Caki2 (cell line): ENCODE measurements around the gene FBXW9. TPM values are rescaled to one million over a fixed set of nuclear protein-coding genes. Genes with fewer than 3 reads are reported as not detected.
"Not testable (repeated sequence)": the region's sequence is repeated elsewhere in the genome, so short reads cannot be mapped to it uniquely, and the experiment has no call there.

ENCODE experiments used
- DNase-seq: peaks from one replicate; pipeline ENCODE4 v3.0.0-alpha.2; 2015; ENCODE audit warnings: low read depth
- in situ Hi-C: cut with HindIII; loops from 2 replicates; pipeline ENCODE4 v1.10.0; 2016; ENCODE audit warnings: low sequenced_read_pairs, low pct_unique_long_range_greater_than_20kb, mixed read lengths
- total RNA-seq: library from RNA; depleted of rRNA; stranded (reverse); fragments of >200 nt; shearing (Covaris generic); gene quantifications from 2 replicates; pipeline ENCODE4 v1.2.3, GENCODE V29; 2014; ENCODE audit warnings: low replicate concordance

Gene FBXW9
- total RNA-seq, 1 experiment from 2014 or later = 44.8 TPM

DNA sequence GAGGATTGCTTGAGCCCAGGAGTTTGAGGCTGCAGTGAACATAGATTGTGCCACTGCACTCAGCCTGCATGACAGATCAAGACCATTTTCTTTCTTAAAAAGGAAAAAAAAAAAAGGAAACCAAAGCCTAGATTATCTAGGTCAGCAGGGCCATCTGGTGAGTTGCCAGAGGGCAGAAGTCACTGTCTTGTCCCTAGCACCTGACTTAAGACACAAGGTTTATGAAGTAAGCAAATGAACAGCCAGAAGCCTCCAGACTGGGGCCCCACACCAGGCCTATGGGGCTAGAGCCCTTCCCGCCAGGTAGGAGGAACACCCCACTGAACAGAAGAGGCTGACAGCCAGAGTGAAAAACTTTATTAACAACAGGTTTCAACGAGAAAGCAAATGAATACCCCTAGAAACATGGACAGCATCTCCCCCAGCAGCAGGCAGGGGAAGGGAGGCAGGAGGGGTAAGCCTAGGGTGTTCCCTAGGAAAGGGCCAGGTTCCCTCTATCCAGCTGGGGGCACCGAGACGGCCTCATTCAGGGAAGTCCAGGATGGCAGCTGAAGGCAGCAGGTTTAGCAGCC is 28.6 kb downstream of the FBXW9 start:
- in situ Hi-C loops = no loop called here
- DNase-seq = no peak

DNA sequence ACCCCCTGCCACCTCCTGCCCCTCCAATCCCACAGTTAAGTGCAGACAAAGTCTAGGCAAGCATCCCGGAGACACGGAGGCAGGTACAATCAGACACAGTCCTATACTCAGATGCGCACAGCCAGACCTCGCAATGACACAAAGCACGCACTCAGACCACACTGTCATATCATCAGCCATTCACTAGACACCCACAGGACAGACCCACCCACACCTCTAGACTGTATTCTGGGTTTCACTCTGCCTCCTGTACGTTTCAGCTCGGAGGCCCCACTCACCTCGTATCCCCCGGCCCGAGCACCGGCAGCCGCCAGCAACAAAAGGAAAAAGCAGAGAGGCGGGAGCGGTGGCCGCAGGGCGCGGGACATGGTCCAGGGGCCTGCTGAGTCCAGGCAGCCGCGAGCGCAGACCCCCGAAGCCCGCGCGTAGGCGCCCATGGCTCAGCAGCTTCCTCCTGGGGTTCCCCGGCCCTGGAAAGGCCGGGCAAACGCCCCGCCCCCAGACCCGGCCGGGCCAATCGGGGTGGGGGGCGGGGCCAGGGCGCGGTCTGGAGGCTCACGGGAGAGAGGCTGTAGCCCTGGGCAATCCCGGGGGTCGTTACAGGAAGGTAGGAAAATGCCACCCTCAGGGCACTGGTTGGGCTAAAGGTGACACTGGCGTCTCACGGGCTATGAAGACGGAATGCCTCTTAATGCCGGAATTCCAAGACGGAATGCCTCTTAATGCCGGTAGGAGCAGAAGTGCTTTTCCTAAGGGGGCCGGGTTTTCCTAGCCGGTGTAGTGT is 30.0 kb downstream of the FBXW9 start, which contains the start of the genes MAN2B1 and WDR83:
Gene MAN2B1, minus strand, starts transcription at position 478 of the 784 bp plus-strand sequence. Its CDS starts 41 bp downstream, at position 437.
Gene WDR83, plus strand, starts transcription at position 543 of the 784 bp plus-strand sequence. CDS start 2,984 bp downstream, outside the sequence.
- DNase-seq = peak; percentile 81
- in situ Hi-C loops = no loop called here

GRCh38 chr19:12665671-12666264 is 30.7 kb downstream of the FBXW9 start:
- no peak for DNase-seq
- in situ Hi-C loops = no loop called here

- DNase-seq = no peak
- in situ Hi-C loops = no loop called here
Observed at GRCh38 chr19:12665281-12665573, 31.2 kb downstream of the FBXW9 start.

- peak; percentile 33 for DNase-seq
- in situ Hi-C loops = no loop called here
Observed at GRCh38 chr19:12664406-12665280, 31.8 kb downstream of the FBXW9 start.

DNA sequence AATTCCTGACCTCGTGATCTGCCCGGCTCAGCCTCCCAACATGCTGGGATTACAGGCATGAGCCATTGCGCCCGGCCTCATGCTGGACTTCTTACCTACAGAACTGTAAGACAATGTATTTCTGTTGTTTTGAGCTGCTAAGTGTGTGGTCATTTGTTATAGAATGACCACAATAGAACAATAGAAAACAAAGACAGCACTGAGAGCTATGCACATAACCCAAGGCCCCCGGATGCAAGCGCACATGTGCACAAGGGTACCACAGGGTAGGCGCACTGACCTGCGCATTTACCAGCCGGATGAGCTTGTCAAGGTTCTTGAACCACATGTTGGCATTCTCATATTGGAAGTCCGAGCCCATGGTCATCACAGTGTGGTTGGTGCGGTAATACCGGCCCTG is 35.5 kb downstream of the FBXW9 start:
- no peak for DNase-seq
- in situ Hi-C loops = no loop called here

DNA sequence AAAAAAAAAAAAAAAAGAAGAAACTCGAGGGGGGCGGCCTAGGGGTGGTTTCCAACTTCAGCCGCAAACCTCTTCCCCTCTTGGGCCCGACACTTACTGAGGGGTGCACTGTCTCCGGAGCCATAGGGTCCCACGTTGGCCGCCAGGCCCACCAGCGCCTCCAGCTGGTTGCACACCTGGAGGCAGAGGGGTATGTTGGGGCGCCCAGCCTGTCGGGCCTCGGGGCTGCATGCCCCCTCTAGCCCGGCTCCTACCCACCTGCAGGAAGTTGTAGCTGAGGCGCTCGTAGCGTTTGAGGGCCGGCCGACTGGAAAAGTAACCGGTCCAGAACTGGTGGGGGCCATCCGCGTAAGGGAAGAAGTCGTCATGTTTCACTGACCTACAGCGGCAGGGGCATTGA is 38.5 kb downstream of the FBXW9 start:
- in situ Hi-C loops = no loop called here
- no peak for DNase-seq

DNA sequence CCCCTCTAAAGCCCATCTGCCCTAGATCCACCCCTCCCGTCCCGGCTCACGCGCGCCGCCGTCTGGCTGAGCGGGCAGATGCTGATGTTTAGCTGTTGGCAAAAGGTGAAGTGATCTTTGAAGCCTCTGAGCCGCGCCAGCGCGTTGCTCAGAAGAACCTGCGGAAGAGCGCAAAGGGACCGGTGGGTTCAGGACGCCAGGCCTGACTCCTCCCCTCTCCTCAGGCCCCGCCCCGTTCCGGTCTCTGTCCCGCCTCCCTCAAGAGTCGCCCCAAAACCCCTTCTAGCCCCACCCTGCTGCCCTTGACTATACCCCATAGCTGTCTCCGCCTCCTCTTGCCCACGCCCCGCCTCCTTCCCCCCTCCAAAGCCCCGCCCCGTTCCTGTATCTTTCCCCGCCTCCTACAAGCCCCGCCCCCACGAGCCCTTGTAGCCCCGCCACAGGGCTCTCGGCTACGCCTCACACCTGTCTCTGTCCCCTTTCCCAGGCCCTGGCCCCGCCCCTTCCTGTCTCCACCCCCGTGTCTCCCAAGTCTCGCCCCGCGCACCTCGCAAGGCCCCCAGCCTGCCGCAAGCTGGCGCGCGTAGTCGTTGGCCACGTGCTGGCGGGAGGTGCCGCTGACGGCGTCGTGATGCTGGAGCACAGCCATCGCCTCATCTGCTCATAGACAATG is 39.4 kb downstream of the FBXW9 start:
- DNase-seq = no peak
- in situ Hi-C loops = no loop called here

DNA sequence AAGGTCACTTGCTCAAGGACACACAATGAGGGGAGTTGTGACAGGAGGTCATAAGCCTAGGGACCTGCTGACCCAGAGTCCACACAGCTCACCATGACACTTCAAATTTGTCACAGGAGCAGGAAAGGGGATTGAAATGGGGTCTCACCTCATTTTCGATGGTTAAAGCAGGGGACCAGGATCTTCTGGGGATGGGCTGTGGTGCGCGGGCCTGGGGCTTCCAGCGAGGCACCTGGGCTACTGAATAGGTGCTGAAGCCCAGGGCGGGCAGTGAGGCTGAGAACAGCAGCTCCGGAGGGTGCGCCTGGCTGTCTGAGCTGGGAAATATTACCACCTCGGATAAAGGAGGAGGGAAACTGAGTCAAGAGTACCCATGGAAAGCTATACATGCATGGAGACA is 40.9 kb downstream of the FBXW9 start:
- DNase-seq = no peak
- in situ Hi-C loops = no loop called here

GRCh38 chr19:12652219-12652618 is 44.2 kb downstream of the FBXW9 start:
- no peak for DNase-seq
- in situ Hi-C loops = no loop called here

GRCh38 chr19:12649941-12650340 is 46.5 kb downstream of the FBXW9 start:
- no peak for DNase-seq
- in situ Hi-C loops = no loop called here

DNA sequence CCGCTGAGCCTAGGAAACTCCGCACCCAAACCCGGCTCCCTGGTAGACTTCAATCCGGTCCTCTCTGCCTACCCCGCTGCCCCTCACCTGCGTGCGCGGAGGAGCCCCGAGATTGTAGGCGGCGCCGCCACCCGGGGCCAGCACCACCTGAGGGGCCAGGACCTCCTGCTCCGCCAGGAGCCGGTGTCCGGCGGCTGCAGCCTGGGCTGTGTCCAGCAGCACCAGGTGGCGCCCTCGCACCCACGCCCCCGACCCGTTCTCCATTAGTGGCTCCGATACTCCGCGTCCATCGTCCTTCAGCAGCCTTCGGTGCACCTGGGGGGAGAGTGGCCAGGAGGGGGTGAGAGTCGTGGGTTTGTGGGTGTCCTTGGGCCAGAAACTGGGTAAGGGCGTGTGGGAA is 48.3 kb downstream of the FBXW9 start:
- in situ Hi-C loops = no loop called here
- no peak for DNase-seq

DNA sequence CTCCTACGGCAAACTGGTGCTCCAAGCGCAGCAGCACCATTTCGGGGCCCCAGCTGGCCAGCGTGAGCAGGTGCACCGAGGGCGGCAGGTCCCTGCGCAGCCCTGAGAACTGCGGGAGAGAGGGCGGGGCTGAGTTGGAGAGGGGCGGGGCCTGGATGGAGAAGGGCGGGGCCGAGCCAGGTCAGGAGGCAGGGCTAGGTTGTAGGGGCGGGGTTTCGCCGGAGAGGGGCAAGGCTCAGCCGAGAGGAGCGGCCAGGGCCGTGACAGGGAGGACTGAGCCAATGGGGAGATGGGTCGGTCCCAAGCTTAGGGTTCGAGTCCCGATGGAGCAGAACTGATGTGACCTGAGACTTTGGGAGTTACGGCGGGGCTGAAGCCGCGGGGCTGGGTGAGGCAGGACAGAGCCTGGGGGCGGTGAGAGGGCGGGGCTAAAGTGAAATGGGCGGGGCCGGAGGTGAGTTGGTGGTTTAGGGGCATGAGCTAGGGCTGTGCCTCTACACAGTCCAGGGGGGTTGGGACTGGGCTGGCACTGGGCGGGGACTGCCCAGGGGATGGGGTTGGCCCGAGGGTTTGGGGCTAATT is 48.9 kb downstream of the FBXW9 start:
- no peak for DNase-seq
- in situ Hi-C loops = no loop called here

- DNase-seq = no peak
- in situ Hi-C loops = no loop called here
Observed at GRCh38 chr19:12647047-12647446, 49.4 kb downstream of the FBXW9 start.

DNA sequence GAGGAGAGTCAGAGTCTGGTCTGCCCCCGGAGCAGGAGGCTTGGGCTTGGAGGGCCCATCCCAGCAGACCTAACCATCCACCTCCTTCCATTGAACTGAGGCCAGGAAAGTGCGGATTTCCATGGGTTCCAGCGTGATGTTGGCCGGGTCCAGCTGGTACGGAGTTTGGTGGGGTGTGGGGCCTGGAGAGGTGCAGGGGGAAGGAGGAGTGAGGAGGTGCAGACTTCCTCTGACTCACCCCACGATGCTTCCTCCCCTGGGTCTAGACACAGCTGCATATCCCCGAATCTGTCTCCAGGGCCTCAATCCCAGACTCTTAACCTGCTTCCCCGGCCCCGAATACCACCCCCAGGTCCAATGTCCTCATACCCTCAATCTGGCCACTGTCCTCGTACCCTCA is 49.9 kb downstream of the FBXW9 start:
- DNase-seq = no peak
- in situ Hi-C loops = no loop called here

DNA sequence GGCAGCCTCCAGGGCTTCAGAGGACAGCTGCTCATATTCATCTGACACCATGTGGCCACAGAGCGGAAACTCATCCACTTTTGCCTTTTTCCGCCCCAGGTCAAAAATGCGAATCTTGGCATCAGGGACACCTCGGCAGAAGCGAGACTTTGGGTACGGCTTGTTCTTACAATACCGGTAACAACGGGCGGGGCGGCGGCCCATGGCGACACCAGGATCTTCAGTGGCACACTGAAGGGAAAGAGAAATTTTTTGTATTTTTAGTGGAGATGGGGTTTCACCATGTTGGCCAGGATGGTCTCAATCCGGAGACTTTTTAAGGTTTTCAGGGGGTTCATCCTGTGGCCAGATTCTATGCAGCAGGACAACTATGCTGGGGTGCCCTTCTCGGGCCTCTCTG is 52.7 kb downstream of the FBXW9 start:
- in situ Hi-C loops, DNase-seq: not testable (repeated sequence)

DNA sequence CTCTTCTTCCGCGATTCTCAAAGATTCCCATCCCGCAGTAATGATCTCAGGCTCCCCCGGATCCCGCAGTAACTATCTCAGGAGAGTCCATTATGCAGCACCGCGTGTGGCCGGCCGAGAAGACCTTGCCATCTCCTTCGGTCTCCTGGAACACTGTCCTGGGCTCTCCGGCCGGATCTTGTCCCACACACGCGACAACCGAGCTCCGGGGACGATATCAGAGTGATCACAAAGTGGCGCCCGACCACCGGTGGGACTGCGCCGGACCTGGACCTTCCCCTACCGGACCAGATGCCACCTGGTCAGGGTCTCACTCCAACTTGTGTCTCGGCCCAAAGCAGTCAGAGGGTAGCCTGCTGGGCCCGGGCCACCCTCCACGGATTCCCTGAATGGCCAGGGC is 53.9 kb downstream of the FBXW9 start:
- DNase-seq = no peak
- in situ Hi-C loops = no loop called here

GRCh38 chr19:12641456-12641855 is 55.0 kb downstream of the FBXW9 start:
- in situ Hi-C loops = no loop called here
- DNase-seq = no peak
